GM18873 (cell line): ENCODE measurements around the gene AKAP5.

Experiments used
- ATAC-seq: cut with Tn5 transposase; IDR thresholded peaks from one replicate; pipeline ENCODE4 v1.9.1; 2021; ENCODE audit warnings: mild to moderate bottlenecking, moderate library complexity, moderate number of reproducible peaks; ENCODE audit not compliant: unreplicated experiment, low FRiP score

Gene AKAP5

DNA sequence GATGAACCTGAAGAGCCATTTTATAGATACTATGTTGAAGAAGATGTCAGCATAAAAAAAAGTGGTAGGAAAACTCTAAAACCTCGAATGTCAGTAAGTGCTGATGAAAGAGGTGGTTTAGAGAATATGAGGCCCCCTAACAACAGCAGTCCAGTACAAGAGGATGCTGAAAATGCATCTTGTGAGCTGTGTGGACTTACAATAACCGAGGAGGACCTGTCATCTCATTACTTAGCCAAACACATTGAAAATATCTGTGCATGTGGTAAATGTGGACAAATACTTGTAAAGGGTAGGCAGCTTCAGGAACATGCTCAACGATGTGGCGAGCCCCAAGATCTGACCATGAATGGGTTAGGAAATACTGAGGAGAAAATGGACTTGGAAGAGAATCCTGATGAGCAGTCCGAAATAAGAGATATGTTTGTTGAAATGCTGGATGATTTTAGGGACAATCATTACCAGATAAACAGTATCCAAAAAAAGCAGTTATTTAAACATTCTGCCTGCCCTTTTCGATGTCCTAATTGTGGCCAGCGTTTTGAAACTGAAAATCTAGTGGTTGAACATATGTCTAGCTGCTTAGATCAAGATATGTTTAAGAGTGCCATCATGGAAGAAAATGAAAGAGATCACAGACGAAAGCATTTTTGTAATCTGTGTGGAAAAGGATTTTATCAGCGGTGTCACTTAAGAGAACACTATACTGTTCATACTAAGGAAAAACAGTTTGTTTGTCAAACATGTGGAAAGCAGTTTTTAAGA, 57.5 kb downstream of the AKAP5 start:
- no peak for ATAC-seq
